Measurements from ENCODE around the gene HNF1B.
A peak's percentile ranks its signal among the peaks of the same experiment; 100 is the strongest.
"Not testable (repeated sequence)": the region's sequence is repeated elsewhere in the genome, so short reads cannot be mapped to it uniquely, and the experiment has no call there.

Gene HNF1B

GRCh38 chr17:37744961-37745800, at the start of gene HNF1B:
HNF1B (minus strand) TSS chr17:37745059; CDS start chr17:37744884, 175 bp downstream.
- no peak for DNase-seq

GRCh38 chr17:37792787-37793186, 47.9 kb upstream of the HNF1B start:
- DNase-seq, result no peak

- peak; percentile 23 for DNase-seq
These were observed 46.9 kb upstream of the HNF1B start for GRCh38 chr17:37791447-37792399.

GRCh38 chr17:37789771-37790541, 45.1 kb upstream of the HNF1B start:
- DNase-seq, result no peak

- no peak for DNase-seq
These were observed 44.2 kb upstream of the HNF1B start for GRCh38 chr17:37789021-37789565.

GRCh38 chr17:37788526-37788925, 43.7 kb upstream of the HNF1B start:
- no peak for DNase-seq

GRCh38 chr17:37787055-37787757, 42.3 kb upstream of the HNF1B start:
- no peak for DNase-seq

- DNase-seq, result no peak
These were observed 41.6 kb upstream of the HNF1B start for GRCh38 chr17:37786481-37786880.

- not testable (repeated sequence) for DNase-seq
These were observed 37.6 kb upstream of the HNF1B start for GRCh38 chr17:37782460-37782859.

- no peak for DNase-seq
These were observed 36.6 kb upstream of the HNF1B start for GRCh38 chr17:37781451-37781850.

GRCh38 chr17:37779554-37779953, 34.7 kb upstream of the HNF1B start:
- DNase-seq, result no peak

- DNase-seq, result no peak
These were observed 29.6 kb upstream of the HNF1B start for GRCh38 chr17:37774504-37774903.

GRCh38 chr17:37772982-37773381, 28.1 kb upstream of the HNF1B start:
- no peak for DNase-seq

- DNase-seq, result peak; percentile 31
These were observed 26.0 kb upstream of the HNF1B start for GRCh38 chr17:37770631-37771518.

- no peak for DNase-seq
These were observed 24.2 kb upstream of the HNF1B start for GRCh38 chr17:37769050-37769449.

GRCh38 chr17:37768438-37768837, 23.6 kb upstream of the HNF1B start:
- no peak for DNase-seq

- DNase-seq, result no peak
These were observed 22.1 kb upstream of the HNF1B start for GRCh38 chr17:37766971-37767370.

GRCh38 chr17:37764383-37764782, 19.5 kb upstream of the HNF1B start:
- DNase-seq, result no peak

GRCh38 chr17:37762666-37763065, 17.8 kb upstream of the HNF1B start:
- DNase-seq, result no peak

- no peak for DNase-seq
These were observed 17.1 kb upstream of the HNF1B start for GRCh38 chr17:37761961-37762360.

GRCh38 chr17:37761059-37761458, 16.2 kb upstream of the HNF1B start:
- no peak for DNase-seq

Data from activated naive CD4-positive, alpha-beta T cell treated with anti-CD3 and anti-CD28 coated beads, Interleukin-2, amount 50 U/mL, for 16 hours (primary cell).